ENCODE measurements around the gene TAF5L. TPM values are rescaled to one million over a fixed set of nuclear protein-coding genes. Genes with fewer than 3 reads are reported as not detected.

The TAF5L gene
- total and polyA plus RNA-seq, 2 donors: 11.3 to 13.4 TPM

- H3K4me3 ChIP-seq (ENCODE audit: low read length in 2 of 2): no peak overlapping the region
- no peak for DNase-seq (ENCODE audit: low read depth in 6 of 9, low spot score in 9 of 9)
- no peaks in the 10 kb centered on the region for H3K4me1 ChIP-seq (ENCODE audit: control insufficient read depth in 2 of 2, insufficient read depth in 2 of 2, low read length in 2 of 2)
- no peaks in the 10 kb centered on the region for H3K27me3 ChIP-seq (ENCODE audit: control insufficient read depth in 2 of 2, insufficient read depth in 1 of 2, low read length in 1 of 2)
- H3K9me3 ChIP-seq (ENCODE audit: control insufficient read depth in 2 of 2, insufficient read depth in 1 of 2, low read length in 1 of 2): no peaks in the 10 kb centered on the region
- peaks cover 42 to 49% of the 10 kb centered on the region in 2 donors for H3K36me3 ChIP-seq (ENCODE audit: control insufficient read depth in 2 of 2, insufficient read depth in 2 of 2, low read length in 1 of 2)
- 97% methylated on average over 9 of the region's 9 CpGs for WGBS
- H3K27ac ChIP-seq (ENCODE audit: low read depth in 1 of 2, low read length in 1 of 2): no peak overlapping the region
Measured at GRCh38 chr1:229636042-229636441, 10.1 kb upstream of the TAF5L start.

- Histone ChIP-seq H3K27ac (ENCODE audit: low read depth in 1 of 2, low read length in 1 of 2) (no peak overlapping the region), H3K9me3 (ENCODE audit: control insufficient read depth in 2 of 2, insufficient read depth in 1 of 2, low read length in 1 of 2) (no peaks in the 10 kb centered on the region), H3K4me3 (ENCODE audit: low read length in 2 of 2) (no peak overlapping the region), H3K27me3 (ENCODE audit: control insufficient read depth in 2 of 2, insufficient read depth in 1 of 2, low read length in 1 of 2) (no peaks in the 10 kb centered on the region), H3K4me1 (ENCODE audit: control insufficient read depth in 2 of 2, insufficient read depth in 2 of 2, low read length in 2 of 2) (peaks cover 0 to 2% of the 10 kb centered on the region in 2 donors), H3K36me3 (ENCODE audit: control insufficient read depth in 2 of 2, insufficient read depth in 2 of 2, low read length in 1 of 2) (peaks cover 22 to 36% of the 10 kb centered on the region in 2 donors)
- WGBS: 99% methylated on average over 6 of the region's 6 CpGs
- no peak for DNase-seq (ENCODE audit: low read depth in 6 of 9, low spot score in 9 of 9)
Measured at GRCh38 chr1:229631966-229632365, 6.0 kb upstream of the TAF5L start.

GRCh38 chr1:229631148-229631547 lies 5.2 kb upstream of the TAF5L start:
- 98% methylated on average over 3 of the region's 3 CpGs for WGBS

GRCh38 chr1:229629261-229629660 lies 3.3 kb upstream of the TAF5L start:
- H3K27me3 ChIP-seq (ENCODE audit: control insufficient read depth in 2 of 2, insufficient read depth in 1 of 2, low read length in 1 of 2): no peaks in the 10 kb centered on the region
- peaks cover 0 to 14% of the 10 kb centered on the region in 2 donors for H3K36me3 ChIP-seq (ENCODE audit: control insufficient read depth in 2 of 2, insufficient read depth in 2 of 2, low read length in 1 of 2)
- H3K9me3 ChIP-seq (ENCODE audit: control insufficient read depth in 2 of 2, insufficient read depth in 1 of 2, low read length in 1 of 2): no peaks in the 10 kb centered on the region
- no peak overlapping the region for H3K4me3 ChIP-seq (ENCODE audit: low read length in 2 of 2)
- no peak for DNase-seq (ENCODE audit: low read depth in 6 of 9, low spot score in 9 of 9)
- 98% methylated on average over 2 of the region's 2 CpGs for WGBS
- peaks cover 4 to 10% of the 10 kb centered on the region in 2 donors for H3K4me1 ChIP-seq (ENCODE audit: control insufficient read depth in 2 of 2, insufficient read depth in 2 of 2, low read length in 2 of 2)
- H3K27ac ChIP-seq (ENCODE audit: low read depth in 1 of 2, low read length in 1 of 2): no peak overlapping the region

More at GRCh38 chr1:229631148-229631547, 5.2 kb upstream of the TAF5L start:
- peaks cover 14 to 28% of the 10 kb centered on the region in 2 donors for H3K36me3 ChIP-seq (ENCODE audit: control insufficient read depth in 2 of 2, insufficient read depth in 2 of 2, low read length in 1 of 2)
- no peak for DNase-seq (ENCODE audit: low read depth in 6 of 9, low spot score in 9 of 9)
- H3K4me1 ChIP-seq (ENCODE audit: control insufficient read depth in 2 of 2, insufficient read depth in 2 of 2, low read length in 2 of 2): peaks cover 0 to 4% of the 10 kb centered on the region in 2 donors
- H3K9me3 ChIP-seq (ENCODE audit: control insufficient read depth in 2 of 2, insufficient read depth in 1 of 2, low read length in 1 of 2): no peaks in the 10 kb centered on the region
- no peak overlapping the region for H3K27ac ChIP-seq (ENCODE audit: low read depth in 1 of 2, low read length in 1 of 2)
- H3K27me3 ChIP-seq (ENCODE audit: control insufficient read depth in 2 of 2, insufficient read depth in 1 of 2, low read length in 1 of 2): no peaks in the 10 kb centered on the region
- no peak overlapping the region for H3K4me3 ChIP-seq (ENCODE audit: low read length in 2 of 2)

- H3K4me3 ChIP-seq (ENCODE audit: low read length in 2 of 2): peak overlapping the region; percentile 71 to 79
- no peaks in the 10 kb centered on the region for H3K27me3 ChIP-seq (ENCODE audit: control insufficient read depth in 2 of 2, insufficient read depth in 1 of 2, low read length in 1 of 2)
- H3K4me1 ChIP-seq (ENCODE audit: control insufficient read depth in 2 of 2, insufficient read depth in 2 of 2, low read length in 2 of 2): peaks cover 4 to 14% of the 10 kb centered on the region in 2 donors
- H3K27ac ChIP-seq (ENCODE audit: low read depth in 1 of 2, low read length in 1 of 2): peak overlapping the region in 1 of 2 donors; percentile 82
- 9% methylated on average over 4 of the region's 4 CpGs for WGBS
- peaks cover 0 to 13% of the 10 kb centered on the region in 2 donors for H3K36me3 ChIP-seq (ENCODE audit: control insufficient read depth in 2 of 2, insufficient read depth in 2 of 2, low read length in 1 of 2)
- DNase-seq (ENCODE audit: low read depth in 6 of 9, low spot score in 9 of 9): peak in 1 of 9 donors; percentile 9
- no peaks in the 10 kb centered on the region for H3K9me3 ChIP-seq (ENCODE audit: control insufficient read depth in 2 of 2, insufficient read depth in 1 of 2, low read length in 1 of 2)
Measured at GRCh38 chr1:229627003-229627402, 1.1 kb upstream of the TAF5L start.

- peak; percentile 13 to 63 (median 33) for DNase-seq (ENCODE audit: low read depth in 6 of 9, low spot score in 9 of 9)
- peaks cover 0 to 6% of the 10 kb centered on the region in 2 donors for H3K36me3 ChIP-seq (ENCODE audit: control insufficient read depth in 2 of 2, insufficient read depth in 2 of 2, low read length in 1 of 2)
- H3K4me1 ChIP-seq (ENCODE audit: control insufficient read depth in 2 of 2, insufficient read depth in 2 of 2, low read length in 2 of 2): peaks cover 4 to 14% of the 10 kb centered on the region in 2 donors
- no peaks in the 10 kb centered on the region for H3K9me3 ChIP-seq (ENCODE audit: control insufficient read depth in 2 of 2, insufficient read depth in 1 of 2, low read length in 1 of 2)
- WGBS: under 1% methylated on average over 85 of the region's 86 CpGs
- H3K27ac ChIP-seq (ENCODE audit: low read depth in 1 of 2, low read length in 1 of 2): peak overlapping the region; percentile 28 to 75
- no peaks in the 10 kb centered on the region for H3K27me3 ChIP-seq (ENCODE audit: control insufficient read depth in 2 of 2, insufficient read depth in 1 of 2, low read length in 1 of 2)
- H3K4me3 ChIP-seq (ENCODE audit: low read length in 2 of 2): peak overlapping the region; percentile 71 to 72
Measured at GRCh38 chr1:229625071-229625914, 629 bp downstream of the TAF5L start.

- peak overlapping the region in 1 of 2 donors; percentile 28 for H3K27ac ChIP-seq (ENCODE audit: low read depth in 1 of 2, low read length in 1 of 2)
- DNase-seq (ENCODE audit: low read depth in 6 of 9, low spot score in 9 of 9): no peak
- WGBS: 72% methylated on average over 9 of the region's 9 CpGs
- peaks cover 0 to under 1% of the 10 kb centered on the region in 2 donors for H3K36me3 ChIP-seq (ENCODE audit: control insufficient read depth in 2 of 2, insufficient read depth in 2 of 2, low read length in 1 of 2)
- H3K9me3 ChIP-seq (ENCODE audit: control insufficient read depth in 2 of 2, insufficient read depth in 1 of 2, low read length in 1 of 2): no peaks in the 10 kb centered on the region
- peak overlapping the region; percentile 71 to 72 for H3K4me3 ChIP-seq (ENCODE audit: low read length in 2 of 2)
- peaks cover 4 to 14% of the 10 kb centered on the region in 2 donors for H3K4me1 ChIP-seq (ENCODE audit: control insufficient read depth in 2 of 2, insufficient read depth in 2 of 2, low read length in 2 of 2)
- H3K27me3 ChIP-seq (ENCODE audit: control insufficient read depth in 2 of 2, insufficient read depth in 1 of 2, low read length in 1 of 2): no peaks in the 10 kb centered on the region
Measured at GRCh38 chr1:229624521-229625070, 1.3 kb downstream of the TAF5L start.

GRCh38 chr1:229623838-229624237 lies 2.1 kb downstream of the TAF5L start:
- peaks cover 4 to 14% of the 10 kb centered on the region in 2 donors for H3K4me1 ChIP-seq (ENCODE audit: control insufficient read depth in 2 of 2, insufficient read depth in 2 of 2, low read length in 2 of 2)
- no peak overlapping the region for H3K4me3 ChIP-seq (ENCODE audit: low read length in 2 of 2)
- DNase-seq (ENCODE audit: low read depth in 6 of 9, low spot score in 9 of 9): no peak
- 98% methylated on average over 1 of the region's 1 CpG for WGBS
- no peak overlapping the region for H3K27ac ChIP-seq (ENCODE audit: low read depth in 1 of 2, low read length in 1 of 2)
- H3K27me3 ChIP-seq (ENCODE audit: control insufficient read depth in 2 of 2, insufficient read depth in 1 of 2, low read length in 1 of 2): no peaks in the 10 kb centered on the region
- no peaks in the 10 kb centered on the region for H3K9me3 ChIP-seq (ENCODE audit: control insufficient read depth in 2 of 2, insufficient read depth in 1 of 2, low read length in 1 of 2)
- no peaks in the 10 kb centered on the region for H3K36me3 ChIP-seq (ENCODE audit: control insufficient read depth in 2 of 2, insufficient read depth in 2 of 2, low read length in 1 of 2)

GRCh38 chr1:229623225-229623624 lies 2.7 kb downstream of the TAF5L start:
- H3K4me3 ChIP-seq (ENCODE audit: low read length in 2 of 2): no peak overlapping the region
- H3K36me3 ChIP-seq (ENCODE audit: control insufficient read depth in 2 of 2, insufficient read depth in 2 of 2, low read length in 1 of 2): no peaks in the 10 kb centered on the region
- no peaks in the 10 kb centered on the region for H3K9me3 ChIP-seq (ENCODE audit: control insufficient read depth in 2 of 2, insufficient read depth in 1 of 2, low read length in 1 of 2)
- peaks cover 4 to 14% of the 10 kb centered on the region in 2 donors for H3K4me1 ChIP-seq (ENCODE audit: control insufficient read depth in 2 of 2, insufficient read depth in 2 of 2, low read length in 2 of 2)
- no peaks in the 10 kb centered on the region for H3K27me3 ChIP-seq (ENCODE audit: control insufficient read depth in 2 of 2, insufficient read depth in 1 of 2, low read length in 1 of 2)
- WGBS: 98% methylated on average over 5 of the region's 5 CpGs
- DNase-seq (ENCODE audit: low read depth in 6 of 9, low spot score in 9 of 9): no peak
- no peak overlapping the region for H3K27ac ChIP-seq (ENCODE audit: low read depth in 1 of 2, low read length in 1 of 2)
